KMS-11 (cell line): Measurements from ENCODE around the gene TTC34.

Experiments
- H2AFZ ChIP-seq: fragments of 200-600 bp; sonication (generic); 2 replicates; pipeline ENCODE4 v1.6.1; 2016; ENCODE audit warnings: antibody characterized with exemption, mixed run types, low read depth
- H3K27ac ChIP-seq: fragments of 200-600 bp; sonication (generic); 2 replicates; pipeline ENCODE4 v1.6.1; 2016; ENCODE audit warnings: mild to moderate bottlenecking, mixed run types
- H3K27me3 ChIP-seq: fragments of 200-600 bp; sonication (generic); 2 replicates; pipeline ENCODE4 v1.6.1; 2017; ENCODE audit warnings: mild to moderate bottlenecking, low read depth, mixed run types, moderate library complexity; ENCODE audit not compliant: insufficient read depth
- H3K36me3 ChIP-seq: fragments of 200-600 bp; sonication (generic); 2 replicates; pipeline ENCODE4 v1.6.1; 2017; ENCODE audit warnings: mild to moderate bottlenecking, mixed run types; ENCODE audit not compliant: insufficient read depth
- H3K4me1 ChIP-seq: fragments of 200-600 bp; sonication (generic); 2 replicates; pipeline ENCODE4 v1.6.1; 2016; ENCODE audit warnings: mild to moderate bottlenecking, low read depth, mixed run types; ENCODE audit not compliant: poor library complexity, severe bottlenecking
- H3K4me2 ChIP-seq: fragments of 200-600 bp; sonication (generic); 2 replicates; pipeline ENCODE4 v1.7.0; 2016; ENCODE audit warnings: mild to moderate bottlenecking, mixed run types
- H3K4me3 ChIP-seq: fragments of 200-600 bp; sonication (generic); IDR thresholded peaks from 2 replicates; pipeline ENCODE4 v1.6.1; 2017; ENCODE audit warnings: low read depth, low read length, mixed read lengths; ENCODE audit not compliant: insufficient read depth
- H3K79me2 ChIP-seq: fragments of 200-600 bp; sonication (generic); 2 replicates; pipeline ENCODE4 v1.6.1; 2016; ENCODE audit warnings: low read depth, mixed run types; ENCODE audit not compliant: insufficient read depth
- H3K9ac ChIP-seq: fragments of 200-600 bp; sonication (generic); 2 replicates; pipeline ENCODE4 v1.6.1; 2016; ENCODE audit warnings: mild to moderate bottlenecking, mixed run types
- H4K20me1 ChIP-seq: fragments of 200-600 bp; sonication (generic); 2 replicates; pipeline ENCODE4 v1.6.1; 2016; ENCODE audit warnings: mild to moderate bottlenecking, mixed run types; ENCODE audit not compliant: insufficient read depth
- TF ChIP-seq, protein P1 (sequence below): fragments of 200-600 bp; sonication (generic); conservative IDR thresholded peaks from 2 replicates; pipeline ENCODE4 v1.6.1; 2017; ENCODE audit warnings: low read depth, mild to moderate bottlenecking, antibody characterized with exemption, low read length, moderate library complexity, mixed read lengths

TTC34 gene

DNA sequence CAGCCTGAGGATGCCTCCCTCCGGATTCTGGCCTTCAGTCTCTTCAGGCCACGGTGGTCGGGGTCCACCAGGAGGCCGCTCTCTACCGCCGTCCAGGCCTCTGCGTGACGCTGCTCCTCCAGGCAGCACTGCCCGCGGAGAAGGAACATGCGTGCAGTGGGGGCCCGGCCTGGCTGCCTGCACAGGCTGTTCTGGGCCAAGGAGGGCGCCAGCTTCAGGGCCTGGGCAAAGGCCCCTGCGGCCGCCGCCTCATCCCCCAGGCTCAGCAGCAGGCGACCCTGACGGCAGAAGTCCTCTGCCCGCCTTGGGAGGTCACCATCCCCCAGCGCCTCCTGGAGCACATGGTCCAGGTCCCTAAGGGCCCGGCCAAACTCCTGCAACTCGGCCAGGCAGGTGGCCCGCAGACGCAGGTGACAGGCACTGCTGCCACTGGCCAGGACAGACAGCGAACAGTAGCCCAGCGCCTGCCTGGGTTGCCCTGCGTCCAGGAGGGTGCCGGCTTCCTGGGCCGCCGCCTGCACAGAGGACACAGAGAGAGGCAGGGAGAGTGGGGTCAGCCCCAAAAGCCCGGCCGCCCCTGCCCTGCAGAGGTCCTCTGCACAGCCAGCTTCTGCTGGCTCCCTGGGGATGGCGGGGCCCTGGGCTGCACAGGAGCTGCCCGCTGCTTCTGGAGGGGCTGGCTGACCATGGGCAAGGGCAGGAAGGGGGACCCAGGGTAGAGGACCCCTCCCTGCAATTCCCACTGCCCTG is 159.9 kb downstream of the TTC34 start:
- TF ChIP-seq, protein P1, sequence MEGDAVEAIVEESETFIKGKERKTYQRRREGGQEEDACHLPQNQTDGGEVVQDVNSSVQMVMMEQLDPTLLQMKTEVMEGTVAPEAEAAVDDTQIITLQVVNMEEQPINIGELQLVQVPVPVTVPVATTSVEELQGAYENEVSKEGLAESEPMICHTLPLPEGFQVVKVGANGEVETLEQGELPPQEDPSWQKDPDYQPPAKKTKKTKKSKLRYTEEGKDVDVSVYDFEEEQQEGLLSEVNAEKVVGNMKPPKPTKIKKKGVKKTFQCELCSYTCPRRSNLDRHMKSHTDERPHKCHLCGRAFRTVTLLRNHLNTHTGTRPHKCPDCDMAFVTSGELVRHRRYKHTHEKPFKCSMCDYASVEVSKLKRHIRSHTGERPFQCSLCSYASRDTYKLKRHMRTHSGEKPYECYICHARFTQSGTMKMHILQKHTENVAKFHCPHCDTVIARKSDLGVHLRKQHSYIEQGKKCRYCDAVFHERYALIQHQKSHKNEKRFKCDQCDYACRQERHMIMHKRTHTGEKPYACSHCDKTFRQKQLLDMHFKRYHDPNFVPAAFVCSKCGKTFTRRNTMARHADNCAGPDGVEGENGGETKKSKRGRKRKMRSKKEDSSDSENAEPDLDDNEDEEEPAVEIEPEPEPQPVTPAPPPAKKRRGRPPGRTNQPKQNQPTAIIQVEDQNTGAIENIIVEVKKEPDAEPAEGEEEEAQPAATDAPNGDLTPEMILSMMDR = no peak
- Histone ChIP-seq H3K4me3 (no peak overlapping the region), H3K27ac (no peak overlapping the region)

DNA sequence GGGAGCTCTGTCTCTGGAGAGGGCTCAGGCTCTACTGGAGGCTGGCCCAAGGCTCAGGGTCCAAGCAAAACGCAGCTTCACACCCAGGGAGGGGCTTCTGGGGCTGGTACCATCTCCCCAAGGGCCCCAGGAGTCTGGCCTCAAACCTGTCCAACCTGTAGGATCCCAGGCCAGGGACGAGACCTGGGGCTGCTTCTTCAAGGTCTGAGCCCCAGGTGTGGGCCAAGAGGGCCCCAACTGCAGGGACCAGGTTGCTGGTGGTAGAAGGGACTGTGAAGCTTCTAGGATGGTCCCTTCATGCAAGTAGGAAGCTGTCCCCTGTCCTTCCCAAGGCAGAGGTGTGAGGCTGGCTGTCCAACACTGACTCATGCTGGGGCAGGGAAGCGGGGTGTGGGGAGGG is 160.9 kb downstream of the TTC34 start:
- TF ChIP-seq, protein P1 = no peak
- no peaks in the 10 kb centered on the region for H3K4me1 ChIP-seq
- no peak overlapping the region for H3K4me3 ChIP-seq
- no peak overlapping the region for H2AFZ ChIP-seq
- no peak overlapping the region for H3K9ac ChIP-seq
- peaks cover 56% of the 10 kb centered on the region for H3K27me3 ChIP-seq
- no peaks in the 10 kb centered on the region for H3K79me2 ChIP-seq
- no peak overlapping the region for H3K27ac ChIP-seq
- no peak overlapping the region for H3K4me2 ChIP-seq
- no peaks in the 10 kb centered on the region for H3K36me3 ChIP-seq
- no peaks in the 10 kb centered on the region for H4K20me1 ChIP-seq

More for the DNA sequence above, 159.9 kb downstream of the TTC34 start:
- H3K9ac ChIP-seq = no peak overlapping the region
- peaks cover 56% of the 10 kb centered on the region for H3K27me3 ChIP-seq
- H3K4me1 ChIP-seq = no peaks in the 10 kb centered on the region
- no peaks in the 10 kb centered on the region for H3K36me3 ChIP-seq
- no peak overlapping the region for H2AFZ ChIP-seq
- H3K4me2 ChIP-seq = peak overlapping the region; percentile 54; the same call in 1 of the 2 replicates
- no peaks in the 10 kb centered on the region for H4K20me1 ChIP-seq
- no peaks in the 10 kb centered on the region for H3K79me2 ChIP-seq

DNA sequence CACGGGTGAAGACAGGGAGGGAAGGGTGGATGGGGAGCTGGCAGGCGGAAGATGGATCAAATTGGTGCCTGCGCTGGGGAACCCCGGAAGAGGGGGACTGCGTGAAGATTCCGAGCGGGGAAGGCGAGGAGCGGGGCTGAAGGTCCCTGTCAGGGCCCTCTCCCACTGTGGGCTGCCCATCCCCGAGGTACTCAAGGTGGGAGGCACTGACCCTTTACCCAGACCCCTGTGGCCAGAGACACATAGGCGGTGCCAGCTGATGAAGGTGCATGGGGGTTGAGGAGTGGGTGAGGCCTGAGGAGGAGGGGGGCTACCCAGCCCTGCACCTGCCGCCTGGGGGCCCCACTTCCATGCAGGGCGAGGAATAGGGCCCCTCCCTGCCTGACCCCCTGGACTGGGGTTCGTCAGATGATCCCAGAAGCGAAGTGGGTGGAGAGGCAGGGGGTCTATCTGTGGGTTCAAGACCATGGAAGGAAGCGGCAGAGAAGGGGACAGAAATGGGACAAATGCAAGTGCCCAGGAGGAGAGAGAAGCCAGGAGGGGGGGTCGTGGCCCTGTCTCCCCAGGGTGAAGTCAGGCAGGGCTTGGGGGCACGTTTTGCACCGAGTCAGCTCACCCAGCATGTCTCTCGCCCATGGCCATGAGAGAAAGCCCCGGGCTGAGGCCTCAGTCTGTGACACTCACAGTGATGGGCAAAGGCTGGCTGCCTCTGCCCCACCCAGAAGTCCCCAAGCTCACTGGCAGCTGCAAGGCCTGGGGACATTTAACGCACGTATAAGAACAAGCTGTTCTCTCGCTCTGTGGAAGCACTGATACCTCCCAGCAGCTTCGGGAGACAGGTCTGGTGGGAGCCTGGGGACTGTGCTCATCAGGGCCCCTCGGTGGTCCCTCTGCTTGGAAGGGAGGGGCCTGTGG is 161.6 kb downstream of the TTC34 start:
- H3K36me3 ChIP-seq = no peaks in the 10 kb centered on the region
- peaks cover 52% of the 10 kb centered on the region for H3K27me3 ChIP-seq
- H4K20me1 ChIP-seq = no peaks in the 10 kb centered on the region
- H3K4me1 ChIP-seq = no peaks in the 10 kb centered on the region
- no peak overlapping the region for H3K9ac ChIP-seq
- TF ChIP-seq, protein P1 = no peak
- H2AFZ ChIP-seq = no peak overlapping the region
- H3K4me2 ChIP-seq = no peak overlapping the region
- no peak overlapping the region for H3K27ac ChIP-seq
- no peak overlapping the region for H3K4me3 ChIP-seq
- no peaks in the 10 kb centered on the region for H3K79me2 ChIP-seq

DNA sequence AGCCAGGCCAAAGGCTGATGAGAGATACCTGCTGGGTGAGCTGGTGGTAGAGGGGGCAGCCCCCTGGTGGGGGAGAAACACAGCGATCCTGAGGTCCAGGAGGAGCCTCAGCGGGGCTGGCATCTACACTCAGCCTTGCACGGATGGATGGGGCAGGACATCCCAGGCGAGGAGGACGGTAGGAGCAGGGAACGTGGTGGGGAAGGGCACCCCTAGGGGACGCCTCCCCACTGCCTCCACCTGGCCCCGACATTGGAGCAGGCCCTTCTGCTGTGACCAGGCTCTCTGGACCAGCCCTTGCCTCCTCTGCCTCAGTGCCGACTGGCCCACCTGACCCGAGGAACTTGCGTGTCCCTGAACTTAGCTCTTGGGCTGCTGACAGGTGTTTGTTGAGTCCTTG is 162.3 kb downstream of the TTC34 start:
- Histone ChIP-seq H3K27ac (no peak overlapping the region), H3K4me2 (no peak overlapping the region), H3K36me3 (no peaks in the 10 kb centered on the region), H3K4me1 (no peaks in the 10 kb centered on the region), H3K27me3 (peaks cover 47% of the 10 kb centered on the region), H2AFZ (no peak overlapping the region), H3K9ac (no peak overlapping the region), H3K79me2 (no peaks in the 10 kb centered on the region), H3K4me3 (no peak overlapping the region), H4K20me1 (no peaks in the 10 kb centered on the region)
- TF ChIP-seq, protein P1 = no peak
